Vagina (tissue), 2 donors: ENCODE data around the gene GCH1.

Experiments
- CTCF ChIP-seq, 3 experiments: fragments of 450-650 bp in 2 of 3; fragments of 200-600 bp in 1 of 3; sonication (generic) in 1 of 3; IDR thresholded peaks; one replicate each; pipeline ENCODE4 v1.5.1; 2017 to 2019; ENCODE audit warnings: antibody characterized with exemption in 3 of 3, mild to moderate bottlenecking in 2 of 3, moderate library complexity in 2 of 3
- POLR2A ChIP-seq, 2 donors: fragments of 450-650 bp; IDR thresholded peaks; one replicate each; pipeline ENCODE4 v1.6.1; 2017; ENCODE audit warnings: antibody characterized with exemption in 2 of 2, mild to moderate bottlenecking in 2 of 2, moderate library complexity in 2 of 2
- POLR2AphosphoS5 ChIP-seq, 2 donors: sonication (generic); formaldehyde crosslinking; IDR thresholded peaks; one replicate each; pipeline ENCODE4 v1.9.0; 2017; ENCODE audit warnings: antibody characterized with exemption in 2 of 2, mild to moderate bottlenecking in 2 of 2, low read depth in 1 of 2; ENCODE audit not compliant: insufficient read depth in 1 of 2

GRCh38 chr14:54792288-54792687 lies 110.3 kb downstream of the GCH1 start:
- TF ChIP-seq CTCF (IDR thresholded peaks at IDR 0.05) (no peak), POLR2AphosphoS5 (IDR thresholded peaks at IDR 0.05; ENCODE audit: insufficient read depth in 1 of 2, low read depth in 1 of 2) (no peak), POLR2A (IDR thresholded peaks at IDR 0.05) (no peak)
